ENCODE results near the gene TRMT112.
A peak's percentile ranks its signal among the peaks of the same experiment; 100 is the strongest.

TRMT112 gene

DNA sequence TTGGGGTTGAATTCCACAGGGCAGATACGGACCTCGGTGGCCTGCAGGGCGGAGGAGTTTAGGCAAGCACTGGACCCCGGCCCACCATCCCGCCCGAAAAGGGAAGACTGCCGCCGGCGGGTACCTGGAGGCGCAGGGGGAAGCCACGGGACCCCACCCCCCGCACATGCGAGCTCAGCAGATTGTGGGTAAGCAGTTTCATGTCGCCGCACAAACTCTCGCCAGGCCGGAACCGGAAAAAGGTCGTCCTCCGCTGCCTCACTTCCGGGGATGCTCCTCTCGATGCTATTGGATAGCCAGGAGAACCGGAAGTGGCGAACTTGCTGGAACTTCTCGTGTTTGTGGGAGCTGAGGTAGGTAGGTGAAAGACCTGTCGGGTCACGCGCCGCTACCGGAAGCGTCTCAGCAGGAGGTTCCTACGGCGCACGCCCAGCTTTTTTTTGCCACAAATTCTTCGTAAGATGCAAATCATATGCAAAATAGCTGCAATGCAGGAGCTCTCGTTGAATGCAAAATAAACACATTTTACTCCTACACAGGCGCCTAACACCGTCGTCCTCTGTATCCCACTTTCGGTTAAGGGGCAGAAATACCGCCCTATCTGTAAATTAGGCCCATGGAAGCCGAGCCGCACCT, at the start of gene TRMT112:
TRMT112 (minus strand) TSS at position 235 of the 636 bp plus-strand sequence; CDS start at position 202, 33 bp downstream.
- peak; percentile 98 for DNase-seq

GRCh38 chr11:64366751-64367150, 49.4 kb upstream of the TRMT112 start:
- DNase-seq, result no peak

DNA sequence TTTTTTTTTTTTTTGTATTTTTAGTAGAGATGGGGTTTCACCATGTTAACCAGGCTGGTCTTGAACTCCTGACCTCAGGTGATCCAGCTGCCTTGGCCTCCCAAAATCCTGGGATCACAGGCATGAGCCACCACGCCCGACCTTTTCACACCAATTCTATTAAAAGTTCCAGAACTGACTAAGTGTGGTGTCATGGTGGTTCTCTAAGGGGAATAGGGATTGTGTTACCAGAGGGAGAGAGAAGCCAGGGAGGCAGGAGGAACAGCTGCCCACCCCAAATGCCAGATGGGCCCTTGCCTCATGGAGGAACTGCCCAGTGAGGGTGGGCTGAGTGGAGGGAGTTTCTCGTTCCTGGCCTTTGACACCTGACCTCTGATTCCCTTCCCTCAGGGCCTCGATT, 47.6 kb upstream of the TRMT112 start:
- no peak for DNase-seq

DNA sequence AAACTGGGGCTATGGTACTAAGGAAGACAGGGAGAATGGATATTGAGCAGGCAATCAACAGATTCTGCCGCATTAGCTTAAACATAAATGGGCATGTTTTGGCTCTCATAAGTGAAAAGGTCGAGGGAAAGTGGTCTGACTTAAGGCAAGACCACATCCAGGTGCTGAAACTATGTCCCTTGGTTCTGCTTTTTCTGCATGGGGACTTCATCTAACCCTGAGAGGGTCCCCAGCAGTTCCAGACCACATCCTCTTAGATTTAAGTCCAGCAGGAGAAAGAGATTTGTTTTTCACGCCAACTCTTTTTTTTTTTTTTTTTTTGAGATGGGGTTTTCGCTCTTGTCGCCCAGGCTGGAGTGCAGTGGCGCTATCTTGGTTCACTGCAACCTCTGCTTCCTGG, 47.1 kb upstream of the TRMT112 start:
- DNase-seq, result no peak

DNA sequence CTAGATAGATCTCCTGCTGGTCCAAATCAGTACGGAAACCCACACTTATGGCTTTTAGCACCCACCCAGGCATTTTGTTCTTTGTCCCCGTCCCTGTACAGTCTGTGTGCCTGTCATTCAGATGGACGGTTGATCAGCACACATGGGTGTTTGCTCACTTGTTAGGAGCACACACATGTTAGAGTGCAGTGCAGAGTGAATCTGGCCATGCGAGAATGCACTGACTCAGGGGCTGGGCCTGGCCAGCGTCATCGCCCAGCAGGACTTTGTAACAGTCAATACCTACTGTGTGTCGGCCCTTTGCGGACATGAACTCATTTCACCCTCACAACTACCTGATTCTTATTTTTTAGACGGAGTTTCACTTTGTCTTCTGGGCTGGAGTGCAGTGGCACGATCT, 45.0 kb upstream of the TRMT112 start:
- peak; percentile 53 for DNase-seq

DNA sequence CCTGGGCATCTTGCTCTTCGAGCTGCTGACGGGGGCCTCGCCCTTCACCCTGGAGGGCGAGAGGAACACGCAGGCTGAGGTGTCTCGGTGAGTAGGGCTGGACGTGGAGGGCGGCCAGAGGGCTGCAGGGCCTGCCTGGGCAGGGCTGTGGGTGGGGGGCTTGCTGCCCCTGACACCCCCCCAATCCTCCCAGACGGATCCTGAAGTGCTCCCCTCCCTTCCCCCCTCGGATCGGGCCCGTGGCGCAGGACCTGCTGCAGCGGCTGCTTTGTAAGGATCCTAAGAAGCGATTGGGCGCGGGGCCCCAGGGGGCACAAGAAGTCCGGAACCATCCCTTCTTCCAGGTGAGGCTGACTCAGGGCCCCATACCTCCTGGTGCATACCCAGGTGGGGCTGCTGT, 44.3 kb upstream of the TRMT112 start:
- no peak for DNase-seq

DNA sequence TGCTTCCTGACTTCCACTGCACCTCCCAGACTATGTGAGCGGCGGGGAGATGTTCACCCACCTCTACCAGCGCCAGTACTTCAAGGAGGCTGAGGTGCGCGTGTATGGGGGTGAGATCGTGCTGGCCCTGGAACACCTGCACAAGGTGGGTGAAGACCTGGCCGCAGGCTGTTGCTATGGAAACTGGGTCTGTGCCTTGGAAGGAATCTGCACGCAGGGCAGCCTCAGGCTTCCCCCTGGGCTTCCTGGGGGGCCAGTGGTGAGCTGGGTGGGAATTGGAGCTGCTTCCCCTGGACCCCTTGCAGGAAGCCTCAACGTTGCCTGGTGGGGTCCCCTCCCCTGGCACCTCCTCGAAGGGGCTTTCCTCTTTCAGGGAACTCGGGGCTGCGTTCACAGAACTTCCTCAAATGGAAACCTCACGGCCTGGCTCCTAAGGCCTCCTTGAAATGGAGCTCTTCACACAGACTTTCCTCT, 43.1 kb upstream of the TRMT112 start:
- no peak for DNase-seq

DNA sequence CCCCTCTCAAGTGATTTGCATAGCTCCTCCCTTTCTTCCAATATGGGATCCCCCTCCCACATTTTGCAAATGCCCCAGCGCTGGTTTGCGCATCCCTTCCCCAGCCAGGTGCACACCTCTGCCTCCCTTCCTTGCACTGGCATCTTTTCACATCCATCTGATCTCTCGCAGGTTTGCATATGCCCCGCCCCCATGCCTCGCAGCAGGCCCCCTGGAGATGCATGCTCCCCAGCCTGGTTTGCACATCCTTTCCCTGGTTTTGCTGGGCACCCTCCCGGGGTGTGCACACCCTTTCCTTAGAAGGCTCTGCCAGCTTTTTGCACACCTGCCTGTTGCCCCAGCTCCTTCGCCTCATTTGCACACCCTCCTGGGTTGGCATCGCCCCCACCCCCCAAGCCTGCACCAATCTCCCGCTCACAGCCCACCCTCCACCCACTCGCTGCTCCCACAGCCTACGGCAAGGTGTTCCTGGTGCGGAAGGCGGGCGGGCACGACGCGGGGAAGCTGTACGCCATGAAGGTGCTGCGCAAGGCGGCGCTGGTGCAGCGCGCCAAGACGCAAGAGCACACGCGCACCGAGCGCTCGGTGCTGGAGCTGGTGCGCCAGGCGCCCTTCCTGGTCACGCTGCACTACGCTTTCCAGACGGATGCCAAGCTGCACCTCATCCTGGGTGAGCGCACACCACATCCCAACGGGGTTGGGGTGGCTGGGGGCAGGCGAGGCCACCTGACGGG, 42.5 kb upstream of the TRMT112 start:
- peak; percentile 73 for DNase-seq

DNA sequence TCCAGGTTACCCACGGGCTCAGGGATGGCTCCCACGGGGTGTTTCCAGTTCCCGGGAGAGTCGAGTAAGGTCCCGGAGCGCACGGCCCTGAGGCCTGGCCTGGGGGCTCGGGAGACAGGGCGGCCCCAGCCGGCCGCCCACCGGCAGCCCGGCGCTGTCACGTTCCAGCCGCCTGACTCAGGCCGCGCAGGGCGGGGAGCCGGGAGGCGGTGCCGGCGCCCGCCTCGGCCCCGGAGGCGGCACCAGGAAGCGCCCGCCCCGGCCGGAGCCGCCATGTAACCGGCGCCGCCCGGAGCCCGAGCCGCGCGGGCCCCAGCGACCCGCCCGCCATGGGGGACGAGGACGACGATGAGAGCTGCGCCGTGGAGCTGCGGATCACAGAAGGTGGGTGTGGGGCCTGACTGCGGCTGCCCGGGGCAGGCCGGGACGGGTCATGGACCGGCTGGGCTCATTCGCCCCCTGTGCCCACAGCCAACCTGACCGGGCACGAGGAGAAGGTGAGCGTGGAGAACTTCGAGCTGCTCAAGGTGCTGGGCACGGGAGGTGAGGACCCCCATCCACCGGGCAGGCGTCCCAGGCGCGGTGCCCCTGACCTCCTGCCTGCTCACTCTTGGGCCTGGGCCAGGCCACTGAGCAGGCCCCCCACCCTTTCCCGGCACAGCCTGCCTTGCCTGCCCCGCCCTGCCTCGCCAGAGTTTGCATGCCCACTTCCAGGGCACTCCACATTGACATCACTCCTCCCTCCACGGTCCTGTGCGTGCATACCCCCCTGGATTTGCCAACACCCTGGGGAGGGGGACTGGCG, 41.8 kb upstream of the TRMT112 start, which contains the start of gene RPS6KA4:
RPS6KA4 (plus strand) TSS at position 256 of the 805 bp plus-strand sequence; CDS start at position 330, 74 bp downstream.
- DNase-seq, result peak; percentile 85

GRCh38 chr11:64358536-64358906, 41.2 kb upstream of the TRMT112 start:
- DNase-seq, result no peak

DNA sequence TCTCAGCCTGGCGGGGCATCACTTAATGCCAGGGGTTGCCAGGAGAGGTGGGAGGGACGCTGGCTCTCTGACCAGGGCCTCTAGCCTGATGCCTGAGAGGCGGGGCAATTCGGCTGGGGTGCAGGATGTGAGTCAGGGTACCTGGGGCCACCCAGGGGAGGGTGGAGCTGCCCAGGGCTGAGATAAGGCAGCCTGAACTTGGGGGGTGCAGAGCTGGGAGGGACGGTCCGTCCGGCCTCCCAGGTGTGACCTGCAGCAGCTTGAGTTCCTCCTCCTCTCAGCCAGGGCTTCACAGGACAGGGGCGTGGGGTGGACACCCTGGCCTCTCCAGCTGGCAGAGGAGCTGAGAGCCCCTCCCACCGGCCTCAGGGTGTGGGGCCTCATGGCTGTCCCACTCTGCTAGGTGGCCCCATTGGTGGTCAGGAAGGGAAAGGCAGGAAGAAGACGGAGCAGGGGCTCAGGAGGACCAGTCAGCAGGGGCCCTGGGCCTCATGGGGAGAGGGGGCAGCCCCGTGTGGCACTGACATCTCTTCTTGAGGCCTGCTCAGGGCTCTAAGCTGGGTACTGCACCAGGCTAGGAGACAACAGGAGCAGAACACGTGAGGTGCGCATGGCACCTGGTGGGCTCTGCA, 40.7 kb upstream of the TRMT112 start:
- DNase-seq, result peak; percentile 77

DNA sequence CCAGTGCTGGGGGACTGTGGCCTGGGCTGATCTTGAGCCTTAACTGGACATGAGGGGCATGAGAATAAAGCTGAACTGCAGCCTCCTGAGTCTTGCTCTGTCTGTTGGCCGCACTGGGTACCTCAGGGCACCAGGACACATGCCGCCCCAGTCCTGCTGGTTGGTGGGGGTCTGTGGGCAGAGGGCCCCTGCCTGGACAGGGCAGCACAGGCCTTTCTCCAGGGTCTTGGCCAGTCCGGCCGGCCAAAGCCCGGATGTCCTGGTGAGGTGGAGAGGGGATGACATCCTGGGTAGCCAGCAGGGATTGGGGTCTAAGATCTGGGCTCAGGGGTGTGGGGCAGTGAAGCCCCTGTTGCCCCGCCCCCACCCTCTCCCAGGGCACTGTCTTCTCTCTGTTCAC, 40.1 kb upstream of the TRMT112 start:
- no peak for DNase-seq

DNA sequence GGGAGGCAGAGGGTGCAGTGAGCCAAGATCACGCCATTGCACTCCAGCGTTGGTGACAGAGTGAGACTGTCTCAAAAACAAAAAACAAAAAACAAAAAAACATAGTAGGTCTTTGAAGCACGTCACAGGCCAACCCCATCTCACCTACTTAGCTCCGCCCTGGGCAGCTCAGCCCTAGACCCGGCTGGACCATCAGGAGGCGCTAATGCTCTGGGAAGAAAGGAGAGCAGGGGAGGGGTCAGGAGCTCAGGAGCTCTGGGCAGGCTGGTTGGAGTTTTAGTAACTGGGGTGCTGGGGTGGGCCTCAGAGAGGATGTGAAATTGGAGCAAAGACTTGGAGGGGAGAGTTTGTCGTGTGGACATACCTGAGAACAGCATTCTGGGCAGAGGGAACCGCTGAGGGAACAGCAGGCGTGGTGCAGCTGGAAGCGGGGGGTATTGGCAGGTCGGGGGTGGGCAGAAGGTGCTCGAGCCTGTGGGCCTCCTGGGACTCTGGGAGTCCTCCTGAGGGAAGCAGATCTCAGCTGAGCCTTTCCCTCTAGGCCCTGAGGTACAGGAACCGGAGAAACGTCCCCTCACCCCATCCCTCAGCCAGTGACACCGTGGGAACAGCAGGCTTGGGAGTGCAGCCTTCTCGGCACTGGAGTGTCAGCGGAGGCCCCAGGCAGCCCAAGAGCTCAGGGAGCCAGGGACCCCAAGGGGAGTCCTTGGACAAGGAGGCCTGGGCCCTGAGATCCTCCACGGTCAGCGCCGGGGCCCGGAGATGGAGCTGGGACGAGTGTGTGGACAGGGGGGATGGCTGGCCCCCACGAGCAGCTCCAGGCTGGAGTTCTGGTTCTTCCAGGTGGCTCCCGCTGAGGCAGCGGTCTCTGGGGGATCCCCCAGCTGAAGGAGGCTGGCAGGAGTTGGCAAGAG, 39.4 kb upstream of the TRMT112 start:
- no peak for DNase-seq

- DNase-seq, result no peak
These were observed 38.0 kb upstream of the TRMT112 start for GRCh38 chr11:64355078-64355940.

DNA sequence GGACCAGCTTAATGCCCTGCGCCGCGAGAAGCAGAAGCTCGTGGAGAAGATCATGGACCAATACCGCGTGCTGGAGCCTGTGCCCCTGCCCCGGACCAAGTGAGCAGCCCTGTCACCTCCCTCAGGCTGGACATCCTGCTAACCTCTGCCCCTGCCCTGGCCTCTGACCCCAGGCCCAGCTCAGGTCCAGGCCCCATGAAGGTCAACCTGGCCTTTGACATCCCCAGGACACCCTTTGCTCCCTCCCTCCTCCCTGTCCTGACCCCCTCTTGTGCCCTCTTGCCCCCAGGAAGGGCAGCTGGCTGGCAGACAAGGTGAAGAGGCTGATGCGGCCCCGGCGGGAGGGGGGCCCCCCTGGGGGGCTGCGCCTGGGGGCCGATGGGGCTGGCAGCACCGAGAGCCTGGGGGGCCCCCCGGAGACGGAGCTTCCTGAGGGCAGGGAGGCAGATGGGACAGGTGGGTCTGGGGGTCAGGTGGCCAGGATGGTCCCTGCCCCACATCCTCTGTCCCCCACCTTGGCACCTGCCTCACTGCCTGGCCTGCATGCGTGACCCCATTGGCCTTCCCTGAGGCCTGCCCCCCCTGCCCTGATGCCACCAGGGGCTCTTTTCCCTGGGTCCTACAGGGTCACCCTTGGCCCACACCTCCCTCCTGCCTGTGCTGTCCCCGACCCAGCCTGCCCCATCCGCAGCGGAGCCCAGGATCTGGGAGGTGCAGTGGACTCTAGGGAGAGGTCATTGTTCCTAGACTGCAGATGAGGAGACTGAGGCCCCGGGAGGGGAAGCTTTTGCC, 36.6 kb upstream of the TRMT112 start:
- no peak for DNase-seq

DNA sequence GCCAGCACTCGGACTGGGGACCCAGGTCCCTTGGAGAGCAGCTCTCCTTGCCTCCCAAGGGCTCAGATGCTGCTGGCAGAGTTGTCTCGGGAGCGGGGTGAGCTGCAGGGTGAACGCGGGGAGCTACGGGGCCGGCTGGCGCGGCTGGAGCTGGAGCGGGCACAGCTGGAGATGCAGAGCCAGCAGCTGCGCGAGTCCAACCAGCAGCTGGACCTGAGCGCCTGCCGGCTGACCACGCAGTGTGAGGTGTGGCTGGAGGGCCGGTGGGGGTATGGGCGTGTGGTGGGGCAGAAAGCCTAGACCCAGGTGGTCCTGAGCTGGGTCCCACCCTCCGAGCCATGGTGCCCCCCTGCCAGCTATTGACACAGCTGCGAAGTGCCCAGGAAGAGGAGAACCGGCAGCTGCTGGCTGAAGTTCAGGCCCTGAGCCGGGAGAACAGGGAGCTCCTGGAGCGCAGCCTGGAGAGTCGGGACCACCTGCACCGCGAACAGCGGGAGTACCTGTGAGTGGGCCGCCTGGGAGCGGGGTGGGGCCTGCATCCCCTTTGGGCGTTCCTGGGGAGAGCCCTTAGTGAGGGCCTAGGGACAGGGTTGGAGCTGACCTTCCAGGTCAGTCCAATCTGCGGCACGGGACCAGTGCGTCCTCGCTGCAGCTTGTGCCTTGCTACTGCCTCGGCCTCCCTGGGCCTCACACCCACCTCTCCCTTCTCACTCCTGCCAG, 35.8 kb upstream of the TRMT112 start:
- no peak for DNase-seq

- no peak for DNase-seq
These were observed 35.0 kb upstream of the TRMT112 start for GRCh38 chr11:64352099-64352994.

DNA sequence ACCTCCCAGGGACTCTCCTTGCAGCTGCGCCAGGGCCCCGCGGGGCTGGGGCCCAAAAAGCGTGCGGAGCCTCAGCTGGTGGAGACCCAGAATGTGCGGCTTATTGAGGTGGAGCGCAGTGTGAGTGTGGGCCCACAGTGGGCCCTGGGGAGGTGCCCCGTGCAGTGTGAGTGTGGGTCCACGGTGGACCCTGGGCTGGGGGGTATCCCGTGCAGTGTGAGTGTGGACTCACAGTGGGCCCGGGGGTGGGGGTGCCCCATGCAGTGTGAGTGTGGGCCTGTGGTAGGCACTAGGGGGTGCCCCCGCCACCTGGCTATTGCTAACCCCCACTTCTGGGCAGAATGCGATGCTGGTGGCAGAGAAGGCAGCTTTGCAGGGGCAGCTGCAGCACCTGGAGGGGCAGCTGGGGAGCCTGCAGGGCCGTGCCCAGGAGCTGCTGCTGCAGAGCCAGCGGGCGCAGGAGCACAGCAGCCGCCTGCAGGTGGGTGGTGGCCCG, 33.8 kb upstream of the TRMT112 start:
- DNase-seq, result no peak

Measured in activated effector memory CD4-positive, alpha-beta T cell treated with anti-CD3 and anti-CD28 coated beads, Interleukin-2, amount 50 U/mL, for 16 hours (primary cell).